Stimulated activated CD8-positive, alpha-beta memory T cell treated with anti-CD3 and anti-CD28 coated beads, Interleukin-4, amount 100 ng/mL, for 24 hours (primary cell): ENCODE results near the gene SFTPA1.
"Not testable (repeated sequence)": the region's sequence is repeated elsewhere in the genome, so short reads cannot be mapped to it uniquely, and the experiment has no call there.

Source experiments
- DNase-seq: peaks from one replicate; pipeline ENCODE4 v3.0.0-alpha.2; 2020; ENCODE audit warnings: low read depth

Gene SFTPA1

DNA sequence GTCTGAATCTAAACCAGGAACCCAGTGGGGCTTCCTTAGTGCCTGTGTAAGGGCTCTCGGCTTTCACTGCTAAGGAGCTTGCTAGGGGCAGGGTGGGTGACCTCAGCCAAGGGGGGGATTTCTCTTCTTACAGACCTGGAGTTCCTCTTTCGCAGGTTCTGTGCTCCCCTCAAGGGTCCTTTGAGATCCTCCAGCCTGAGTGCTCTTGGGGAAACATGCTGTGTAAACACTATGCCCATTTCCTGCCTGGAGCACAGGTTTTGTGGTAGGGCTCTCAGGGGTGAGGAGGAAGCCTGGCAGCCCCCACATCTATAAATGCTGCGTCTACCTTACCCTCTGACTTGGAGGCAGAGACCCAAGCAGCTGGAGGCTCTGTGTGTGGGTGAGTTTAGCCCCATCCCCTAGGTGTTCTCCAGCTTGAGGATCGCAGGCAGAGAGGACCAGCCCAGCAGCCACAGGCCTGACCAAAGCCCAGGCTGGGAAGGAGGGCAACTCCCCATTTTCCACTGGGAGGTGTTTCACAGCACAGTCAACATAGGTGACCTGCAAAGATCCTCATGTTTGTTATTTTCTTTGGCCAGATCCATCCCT, at the start of gene SFTPA1:
SFTPA1 (plus strand) TSS at position 339 of the 591 bp plus-strand sequence. CDS start 887 bp downstream, outside the sequence.
- DNase-seq: no peak

DNA sequence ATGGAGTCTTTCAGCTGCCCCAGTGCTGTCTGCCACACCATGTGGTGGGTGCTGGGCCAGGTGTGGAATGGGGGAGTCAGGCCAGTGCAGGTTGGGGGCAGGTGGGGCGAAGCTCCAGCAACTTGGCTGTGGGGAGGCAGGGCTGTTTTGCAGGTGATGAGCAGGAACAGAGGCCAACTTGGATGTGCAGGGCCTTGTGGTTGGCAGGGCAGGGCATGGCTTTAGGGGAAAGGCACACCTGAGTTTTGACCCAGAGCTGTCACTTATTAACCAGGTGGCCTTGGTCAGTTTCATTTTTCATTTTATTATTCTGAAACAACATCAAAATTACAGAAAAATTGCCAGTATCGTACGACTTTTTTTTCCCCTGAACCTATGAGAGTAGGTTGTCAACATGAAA, 49.5 kb upstream of the SFTPA1 start:
- DNase-seq: no peak

DNA sequence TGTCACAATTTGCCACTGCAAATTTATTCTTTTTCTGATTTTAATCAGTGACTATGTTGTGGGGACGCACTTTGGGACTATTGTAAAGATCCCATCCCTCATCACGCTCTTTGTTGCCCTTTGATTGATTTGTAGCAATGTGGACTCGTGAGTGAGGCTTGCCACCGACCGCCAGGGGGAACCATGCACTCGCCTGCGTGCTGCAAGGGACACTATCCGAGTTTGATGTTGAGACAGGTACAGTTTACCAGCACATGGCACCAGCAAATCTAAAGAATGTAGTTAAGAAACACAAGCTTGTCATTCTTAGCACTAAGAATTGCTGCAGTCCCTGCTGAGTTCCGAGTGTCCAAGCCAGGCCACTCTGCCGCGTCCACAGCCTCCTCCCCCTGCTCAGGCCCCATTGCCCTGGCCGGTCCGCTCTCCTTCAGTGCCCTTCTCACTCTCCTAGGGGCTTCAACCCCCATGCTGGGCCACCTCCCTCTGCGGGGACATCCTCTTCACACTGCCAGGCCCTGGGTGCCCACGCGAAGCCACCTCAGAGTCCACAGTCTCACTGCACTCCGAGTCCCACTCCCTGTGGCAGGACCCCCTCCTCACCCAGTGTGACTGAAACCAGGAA, 48.5 kb upstream of the SFTPA1 start:
- DNase-seq: peak; percentile 50

DNA sequence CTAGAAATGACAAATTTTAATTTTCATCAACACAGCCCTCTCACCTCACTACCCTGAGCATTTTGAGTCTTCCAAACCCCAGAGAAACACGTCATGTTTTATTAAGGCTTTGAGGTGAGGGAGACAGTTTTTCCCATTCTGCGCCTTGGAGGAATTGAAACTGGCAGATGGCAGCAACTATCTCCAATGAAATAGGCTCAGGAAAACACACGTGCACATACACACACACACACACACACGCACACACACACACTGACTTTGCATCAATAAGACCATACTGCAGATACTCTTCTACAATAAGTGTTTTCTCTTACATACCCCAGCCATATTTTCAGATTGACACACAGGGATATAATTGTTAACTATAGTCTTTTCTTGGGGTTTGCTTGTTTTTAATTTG, 47.3 kb upstream of the SFTPA1 start:
- no peak for DNase-seq

DNA sequence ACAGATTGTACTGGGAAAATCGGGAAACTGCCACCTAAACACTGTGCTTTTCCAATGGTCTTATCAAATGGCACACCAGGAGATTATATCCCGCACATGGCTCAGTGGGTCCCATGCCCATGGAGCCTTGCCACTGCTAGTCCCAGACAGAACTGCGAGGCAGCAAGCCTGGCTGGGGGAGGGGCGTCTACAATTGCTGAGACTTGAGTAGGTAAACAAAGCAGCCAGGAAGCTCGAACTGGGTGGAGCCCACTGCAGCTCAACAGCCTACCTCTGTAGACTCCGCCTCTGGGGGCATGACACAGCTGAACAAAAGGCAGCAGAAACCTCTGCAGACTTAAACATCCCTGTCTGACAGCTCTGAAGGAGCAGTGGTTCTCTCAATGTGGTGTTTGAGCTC, 40.1 kb upstream of the SFTPA1 start:
- not testable (repeated sequence) for DNase-seq

DNA sequence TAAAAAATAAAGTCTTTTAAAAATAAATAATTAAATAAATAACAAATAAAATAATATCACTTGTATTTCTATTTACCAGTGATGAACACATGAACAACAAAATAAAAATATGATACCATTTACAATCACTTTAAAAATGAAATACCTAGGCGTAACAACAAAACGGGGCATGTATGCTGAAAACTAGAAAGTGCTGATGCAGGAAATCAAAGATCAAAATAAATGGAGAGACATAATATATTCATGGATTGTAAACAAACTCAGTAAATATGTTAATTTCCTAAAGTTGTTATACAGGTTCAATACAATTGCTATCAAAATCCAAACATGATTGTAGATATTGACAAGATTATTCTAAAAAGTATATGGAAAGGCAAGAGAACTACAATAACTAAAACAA, 31.4 kb upstream of the SFTPA1 start:
- DNase-seq: no peak

DNA sequence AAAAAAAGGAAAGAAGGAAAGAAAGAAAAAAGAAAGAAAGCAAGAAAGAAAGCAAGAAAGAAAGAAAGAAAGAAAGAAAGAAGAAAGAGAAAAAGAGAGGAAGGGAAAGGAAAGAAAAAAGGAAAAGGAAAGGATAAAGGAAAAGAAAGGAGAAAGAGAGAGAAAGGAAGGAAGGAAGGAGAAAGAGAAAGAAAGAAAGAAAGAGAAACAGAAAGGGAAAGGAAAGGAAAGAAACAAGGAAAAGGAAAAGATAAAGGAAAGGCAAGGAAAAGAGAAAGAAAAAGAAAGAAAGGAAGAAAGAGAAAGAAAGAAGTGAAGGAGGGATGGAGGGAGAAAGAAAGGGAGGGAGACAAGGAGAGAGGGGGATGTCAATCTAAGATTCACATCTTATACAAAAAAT, 29.7 kb upstream of the SFTPA1 start:
- DNase-seq: no peak

DNA sequence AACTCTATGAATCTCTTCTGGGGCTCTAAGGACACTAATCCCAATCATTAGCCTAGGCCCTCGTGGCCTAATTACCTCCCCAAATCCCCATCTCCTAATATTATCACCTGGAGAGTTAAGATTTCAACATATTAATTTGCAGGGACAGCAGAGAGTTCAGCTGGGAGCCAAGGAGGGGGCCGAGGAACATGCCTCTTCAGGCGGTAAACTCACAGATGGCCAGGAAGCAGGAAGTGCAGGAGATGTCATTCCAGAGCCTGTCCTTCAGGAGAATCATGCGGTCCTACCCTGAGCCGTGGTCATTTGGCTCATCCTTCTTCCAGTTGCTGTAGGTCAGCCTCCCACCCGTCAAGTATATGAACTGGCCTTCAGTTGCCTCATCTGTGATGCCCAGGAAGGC, 28.6 kb upstream of the SFTPA1 start:
- no peak for DNase-seq

DNA sequence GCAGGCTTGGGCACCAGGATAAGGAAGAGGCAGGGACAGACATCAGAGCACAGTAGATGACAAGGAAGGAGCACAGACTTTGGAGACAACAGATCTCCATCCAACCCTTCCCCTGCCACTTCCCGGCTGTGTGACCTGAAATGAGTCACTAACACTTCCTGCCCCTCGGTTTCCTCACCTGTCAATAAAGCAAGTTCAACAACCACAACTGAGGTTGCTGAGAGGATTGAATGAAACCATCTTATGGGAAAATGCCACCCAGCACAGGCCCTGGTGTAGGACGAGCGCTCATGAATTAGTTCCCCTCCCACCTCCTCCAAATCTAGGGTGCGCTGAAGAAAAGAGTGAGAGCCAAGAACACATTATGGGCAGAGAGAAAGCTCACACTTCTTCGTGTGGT, 27.8 kb upstream of the SFTPA1 start:
- DNase-seq: not testable (repeated sequence)

DNA sequence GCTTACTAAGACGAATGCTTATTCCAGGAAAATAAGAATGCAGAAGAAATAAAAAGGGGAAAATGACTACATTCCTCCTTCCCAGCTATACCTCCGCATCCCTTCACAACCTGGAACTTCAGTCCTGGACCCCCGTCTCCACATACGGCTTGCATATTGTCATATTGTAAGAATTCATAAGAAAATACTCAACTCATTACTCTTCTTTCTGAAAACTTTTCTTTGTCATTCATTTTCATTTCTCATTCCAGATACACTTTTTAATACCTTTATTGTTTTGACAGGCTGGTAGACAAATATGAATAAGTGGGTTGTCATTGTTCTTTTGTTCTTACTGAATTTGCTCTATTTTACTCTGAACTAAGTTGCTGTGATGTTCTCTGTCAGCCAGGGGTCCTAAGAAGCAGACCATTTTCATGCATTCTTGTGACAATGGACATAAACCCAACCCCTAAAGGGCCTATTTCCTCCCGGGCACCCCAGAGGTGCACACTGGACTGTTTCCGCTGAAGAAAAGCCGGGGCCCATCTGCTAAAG, 27.2 kb upstream of the SFTPA1 start:
- no peak for DNase-seq

DNA sequence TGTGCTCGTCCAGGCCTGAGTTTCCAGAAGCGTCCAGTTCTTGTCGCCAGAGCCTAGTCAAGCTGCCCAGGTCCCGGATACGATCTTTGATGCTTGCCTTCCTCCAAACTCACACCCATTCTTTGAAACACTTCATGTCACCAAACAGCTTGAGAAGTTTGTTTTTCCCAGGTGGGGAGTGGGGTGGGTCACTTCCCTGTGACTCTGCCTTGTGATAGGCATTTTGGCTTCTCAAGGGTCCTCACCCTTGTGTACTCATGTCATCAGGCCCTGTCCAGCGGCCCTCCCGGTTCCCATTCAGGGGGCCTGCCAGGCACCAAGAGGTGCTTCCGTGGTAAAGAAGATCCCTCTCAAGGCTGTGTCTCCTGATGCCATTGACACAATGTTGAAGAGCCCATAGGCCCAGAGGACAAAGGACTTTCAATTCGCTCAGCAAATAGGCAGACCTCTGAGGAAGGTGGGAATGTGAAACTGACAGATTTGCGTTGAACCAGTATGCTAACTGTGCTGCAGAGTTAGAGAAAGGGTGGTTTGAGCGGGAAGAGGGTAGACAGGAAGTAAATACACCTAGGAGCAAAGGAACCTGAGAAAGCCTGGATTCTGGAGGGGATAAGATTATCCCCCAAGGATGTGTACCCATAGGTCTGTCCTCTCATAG, 24.7 kb upstream of the SFTPA1 start:
- no peak for DNase-seq

DNA sequence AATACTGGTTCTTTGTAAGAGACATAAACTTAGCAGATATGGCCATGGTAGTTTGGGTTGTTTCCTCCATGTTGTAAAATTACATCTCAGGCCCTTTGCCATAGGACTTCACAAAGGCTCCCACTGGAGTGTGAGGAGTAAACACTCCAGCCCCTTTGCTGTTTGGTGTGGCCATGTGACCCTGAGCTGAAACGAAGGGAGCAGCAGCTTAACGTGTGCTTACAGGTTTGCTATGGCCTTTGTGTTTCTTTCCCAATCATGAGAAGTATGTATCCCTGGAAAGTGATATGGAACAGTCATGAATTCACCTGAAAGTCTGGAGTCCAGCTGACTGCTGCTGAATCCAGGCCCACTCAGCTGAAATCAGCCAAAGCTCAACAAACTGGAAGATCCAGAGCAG, 23.8 kb upstream of the SFTPA1 start:
- DNase-seq: no peak

DNA sequence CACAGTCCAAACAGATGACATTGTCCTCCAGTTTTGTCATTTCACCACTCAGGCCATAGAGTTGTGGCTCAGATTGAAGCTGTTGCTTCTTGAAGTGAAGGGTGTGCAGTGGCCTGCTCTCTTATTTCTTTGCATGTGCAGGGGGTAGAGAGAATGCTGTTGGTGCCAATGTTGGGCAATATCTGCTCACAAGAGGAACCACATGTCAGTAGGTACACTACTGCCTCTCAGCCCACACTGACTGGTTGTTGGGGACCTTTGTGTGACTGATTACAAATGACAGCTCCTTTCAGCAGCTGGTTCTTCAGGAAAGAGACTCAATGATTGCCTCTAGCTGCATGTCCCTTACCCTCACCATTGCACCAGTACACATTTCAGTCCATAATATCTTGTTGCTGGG, 21.9 kb upstream of the SFTPA1 start:
- DNase-seq: no peak

DNA sequence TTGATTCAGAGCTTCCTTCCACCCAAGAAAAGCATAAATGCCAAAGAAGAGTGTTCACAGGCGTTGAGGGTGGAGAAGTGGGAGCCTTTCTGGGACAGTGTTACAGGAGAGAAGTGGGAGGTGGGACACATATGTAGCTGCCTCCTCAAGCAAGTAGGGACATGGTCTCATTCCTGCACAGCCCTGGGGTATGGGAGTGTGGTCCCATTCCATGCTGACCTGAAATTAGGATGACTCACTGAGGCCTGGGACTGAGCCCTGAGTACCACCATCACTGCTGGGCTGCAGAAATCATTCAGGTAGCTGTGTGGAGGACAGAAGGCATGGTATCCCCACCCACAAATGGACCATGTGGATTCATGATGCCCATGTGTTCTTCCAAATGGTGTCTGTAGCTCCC, 17.4 kb upstream of the SFTPA1 start:
- DNase-seq: no peak

DNA sequence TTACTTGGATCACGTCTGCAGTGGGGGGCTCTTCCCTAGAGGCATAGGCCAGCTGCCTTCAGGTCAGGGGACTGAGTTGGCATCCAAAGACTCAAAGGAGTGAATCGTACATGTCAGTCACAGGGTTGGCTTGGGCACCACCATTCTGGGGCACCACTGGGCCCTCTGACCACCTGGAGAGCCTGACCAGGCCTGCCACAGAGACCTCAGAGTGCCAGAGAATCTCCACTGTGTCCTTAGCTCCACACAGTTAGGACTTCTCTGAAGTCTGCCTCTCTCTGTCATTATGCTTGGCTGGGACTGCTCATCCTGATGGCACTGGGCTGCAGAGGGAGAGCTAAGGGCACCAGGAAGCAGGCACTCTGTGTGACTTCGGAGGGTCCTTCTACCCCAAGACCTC, 16.2 kb upstream of the SFTPA1 start:
- DNase-seq: not testable (repeated sequence)

DNA sequence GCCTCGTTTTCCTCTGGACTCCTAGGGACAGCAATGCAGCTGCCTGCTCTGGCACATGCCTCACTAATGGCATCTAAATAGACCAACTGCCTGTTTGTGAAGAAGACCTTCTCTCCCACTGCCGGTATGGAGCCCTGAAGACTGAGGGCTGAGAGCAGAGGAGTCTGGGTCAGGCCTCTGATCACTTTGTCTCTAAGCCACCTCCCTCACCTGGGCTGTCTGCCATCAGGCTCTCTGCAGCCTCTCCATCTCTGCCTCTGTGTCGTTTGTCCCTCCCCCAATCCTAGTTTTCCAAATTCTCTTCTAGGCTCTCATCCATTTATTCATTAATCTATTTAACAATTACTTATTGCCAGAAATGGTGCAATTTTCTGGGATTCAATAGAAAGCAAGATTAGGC, 15.2 kb upstream of the SFTPA1 start:
- DNase-seq: no peak

DNA sequence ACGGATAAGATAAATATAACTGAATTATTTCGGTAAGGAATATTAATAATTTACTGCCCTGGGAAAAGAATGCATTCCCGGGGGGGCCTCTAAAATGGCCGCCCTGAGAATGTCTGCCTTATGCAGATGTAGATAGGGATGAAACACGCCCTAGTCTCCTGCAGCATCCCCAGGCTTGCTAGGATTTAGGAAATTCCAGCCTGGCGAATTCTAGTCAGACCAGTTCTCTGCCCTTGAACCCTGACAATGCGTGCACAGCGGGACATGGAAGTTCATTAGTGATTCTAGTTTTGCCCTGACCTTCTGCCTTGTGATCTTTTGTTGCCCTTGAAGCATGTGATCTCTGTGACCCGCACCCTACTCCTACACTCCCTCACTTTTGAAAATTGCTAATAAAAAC, 11.1 kb upstream of the SFTPA1 start:
- not testable (repeated sequence) for DNase-seq

DNA sequence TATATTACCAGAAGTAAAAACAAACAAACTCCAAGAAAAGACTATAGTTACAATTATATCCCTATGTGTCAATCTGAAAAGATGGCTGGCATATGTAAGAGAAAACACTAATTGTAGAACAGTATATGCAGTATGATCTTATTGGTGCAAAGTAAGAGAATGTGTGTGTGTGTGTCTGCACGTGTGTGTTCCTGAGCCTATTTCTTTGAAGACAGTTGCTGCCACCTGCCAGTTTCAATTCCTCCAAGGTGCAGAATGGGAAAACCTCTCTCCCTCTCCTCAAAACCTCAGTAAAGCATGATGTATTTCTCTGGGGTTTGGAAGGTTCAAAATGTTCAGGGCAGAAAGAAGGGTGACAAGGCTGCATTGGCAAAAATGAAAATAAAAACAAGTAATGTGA, 8.8 kb upstream of the SFTPA1 start:
- no peak for DNase-seq

DNA sequence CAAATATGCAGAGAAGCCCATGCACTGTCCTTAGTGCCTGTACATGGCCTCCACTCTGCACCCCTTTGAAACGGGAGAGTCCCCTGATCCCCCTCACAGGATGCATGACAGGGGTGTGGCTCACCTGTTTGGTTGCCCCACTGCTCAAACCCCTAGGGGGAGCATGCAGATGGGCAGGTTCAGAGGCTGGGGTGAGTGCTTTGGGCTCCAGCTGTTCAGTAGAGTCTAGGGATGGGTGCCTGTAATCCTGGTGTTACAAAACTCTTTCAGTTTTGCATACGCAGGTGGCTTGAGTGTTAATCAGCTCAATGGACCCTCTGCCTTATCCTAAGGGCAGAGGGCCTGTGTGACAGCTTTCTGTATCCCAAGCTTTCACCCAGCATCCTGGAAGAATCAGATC, 7.8 kb upstream of the SFTPA1 start:
- no peak for DNase-seq

DNA sequence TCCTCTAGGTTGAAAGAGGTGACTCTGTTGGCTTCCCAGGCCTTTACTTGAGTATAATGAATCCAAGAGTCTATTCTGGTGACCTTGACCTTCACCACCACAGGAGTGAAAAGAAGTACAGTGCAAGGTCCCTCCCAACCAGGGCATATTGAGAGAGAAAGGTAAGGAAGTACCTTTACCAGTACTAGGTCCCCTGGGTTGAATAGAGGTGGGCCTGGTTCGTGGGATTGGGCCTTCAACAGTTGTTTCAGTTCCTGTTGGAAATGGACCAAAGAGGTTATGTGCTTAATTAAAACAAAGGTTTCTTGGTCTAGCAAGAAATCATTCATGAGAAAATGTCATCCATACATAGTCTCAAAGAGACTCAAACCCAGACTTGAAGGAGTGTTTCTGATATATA, 6.4 kb upstream of the SFTPA1 start:
- no peak for DNase-seq

DNA sequence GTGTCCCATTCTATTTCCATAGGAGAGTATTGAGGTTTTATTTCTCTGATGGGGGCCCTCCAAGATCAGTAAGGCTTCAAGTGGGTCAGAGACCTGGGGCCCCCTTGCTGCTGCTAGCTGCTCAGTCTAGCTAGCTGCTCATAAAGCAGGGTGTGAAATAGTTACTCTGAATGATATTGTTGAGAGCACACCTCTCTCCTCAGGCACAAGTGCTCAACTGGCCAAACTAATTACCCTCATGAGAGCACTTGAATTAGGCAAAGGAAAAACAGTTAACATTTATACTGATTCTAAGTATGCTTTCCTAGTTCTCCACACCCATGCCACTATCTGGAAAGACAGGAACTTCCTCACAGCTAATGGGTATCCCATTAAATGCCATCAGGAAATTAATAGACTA, 5.4 kb upstream of the SFTPA1 start:
- no peak for DNase-seq

DNA sequence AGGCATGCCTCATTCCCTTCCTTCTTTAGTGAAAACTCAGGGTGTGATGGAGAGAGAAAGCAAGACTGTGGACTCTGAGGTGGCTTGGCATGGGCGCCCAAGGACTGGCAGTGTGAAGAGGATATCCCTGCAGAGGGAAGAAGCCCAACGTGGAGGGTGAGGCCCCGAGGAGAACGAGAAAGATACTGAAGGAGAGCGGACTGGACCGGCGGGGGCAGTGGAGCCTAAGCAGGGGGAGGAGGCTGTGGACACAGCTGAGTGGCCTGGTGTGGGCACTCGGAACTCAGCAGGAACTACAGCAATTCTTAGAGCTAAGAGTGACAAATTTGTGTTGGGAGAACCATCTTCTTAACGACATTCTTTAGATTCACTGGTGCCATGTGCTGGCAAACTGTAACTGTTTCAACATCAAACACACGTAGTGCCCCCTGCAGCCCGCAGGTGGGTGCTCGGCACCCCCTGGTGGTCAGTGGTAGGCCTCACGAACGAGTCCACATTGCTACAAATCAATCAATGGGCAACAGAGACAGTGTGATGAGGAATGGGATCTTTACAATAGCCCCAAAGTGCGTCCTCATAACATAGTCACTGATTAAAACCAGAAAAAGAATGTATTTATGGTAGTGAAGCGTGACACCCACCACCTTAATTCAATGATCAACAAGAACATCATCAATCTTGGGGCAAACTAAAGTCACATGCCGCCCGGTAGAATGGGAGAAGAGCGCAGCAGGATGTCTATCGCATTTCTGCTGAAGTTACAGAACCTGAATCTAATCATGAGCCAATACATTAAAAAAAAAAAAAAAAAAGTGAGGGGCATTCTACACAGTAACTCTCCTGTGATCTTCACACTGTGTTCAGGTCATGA, 2.0 kb upstream of the SFTPA1 start:
- peak; percentile 3 for DNase-seq
